ENCODE results near the gene PDZRN3.

GRCh38 chr3:73391984-73392383, 232.8 kb downstream of the PDZRN3 start:
- TF ChIP-seq CTCF (IDR thresholded peaks at IDR 0.05), result no peak
- TF ChIP-seq POLR2A (IDR thresholded peaks at IDR 0.05), result no peak

All from heart left ventricle (tissue), 13 donors.